Testis (tissue), 2 donors: Measurements from ENCODE around the gene PRSS33.

Experiments
- CTCF ChIP-seq, 3 experiments: fragments of 450-650 bp in 2 of 3; fragments of 200-600 bp in 1 of 3; sonication (generic) in 1 of 3; IDR thresholded peaks; one replicate each; pipeline ENCODE4 v1.5.1; 2016 to 2019; ENCODE audit warnings: antibody characterized with exemption in 3 of 3, mild to moderate bottlenecking in 2 of 3, moderate library complexity in 1 of 3
- POLR2A ChIP-seq: fragments of 450-650 bp; IDR thresholded peaks from one replicate; pipeline ENCODE4 v1.6.1; 2017; ENCODE audit warnings: antibody characterized with exemption, mild to moderate bottlenecking, moderate library complexity

GRCh38 chr16:2826591-2827373, 39.4 kb upstream of the PRSS33 start:
- TF ChIP-seq CTCF (IDR thresholded peaks at IDR 0.05), result no peak
- no peak for TF ChIP-seq POLR2A
